Measurements from ENCODE around the gene NMT1.

The NMT1 gene

GRCh38 chr17:45150911-45151809 lies 90.0 kb downstream of the NMT1 start:
- no peak for DNase-seq (ENCODE audit: low read depth in 2 of 2)

- DNase-seq (ENCODE audit: low read depth in 2 of 2) = no peak
Observed at GRCh38 chr17:45155029-45155428, 93.9 kb downstream of the NMT1 start.

GRCh38 chr17:45155483-45155882 lies 94.4 kb downstream of the NMT1 start:
- no peak for DNase-seq (ENCODE audit: low read depth in 2 of 2)

- DNase-seq (ENCODE audit: low read depth in 2 of 2) = no peak
Observed at GRCh38 chr17:45156242-45156641, 95.1 kb downstream of the NMT1 start.

All from stimulated activated CD4-positive, alpha-beta T cell treated with anti-CD3 and anti-CD28 coated beads, Interleukin-4, amount 100 ng/mL, for 48 hours (primary cell).